ENCODE results near the gene ABLIM3. TPM values are rescaled to one million over a fixed set of nuclear protein-coding genes. Genes with fewer than 3 reads are reported as not detected.

The ABLIM3 gene
- total RNA-seq, 1 experiment from 2014 or later, result 111 TPM

DNA sequence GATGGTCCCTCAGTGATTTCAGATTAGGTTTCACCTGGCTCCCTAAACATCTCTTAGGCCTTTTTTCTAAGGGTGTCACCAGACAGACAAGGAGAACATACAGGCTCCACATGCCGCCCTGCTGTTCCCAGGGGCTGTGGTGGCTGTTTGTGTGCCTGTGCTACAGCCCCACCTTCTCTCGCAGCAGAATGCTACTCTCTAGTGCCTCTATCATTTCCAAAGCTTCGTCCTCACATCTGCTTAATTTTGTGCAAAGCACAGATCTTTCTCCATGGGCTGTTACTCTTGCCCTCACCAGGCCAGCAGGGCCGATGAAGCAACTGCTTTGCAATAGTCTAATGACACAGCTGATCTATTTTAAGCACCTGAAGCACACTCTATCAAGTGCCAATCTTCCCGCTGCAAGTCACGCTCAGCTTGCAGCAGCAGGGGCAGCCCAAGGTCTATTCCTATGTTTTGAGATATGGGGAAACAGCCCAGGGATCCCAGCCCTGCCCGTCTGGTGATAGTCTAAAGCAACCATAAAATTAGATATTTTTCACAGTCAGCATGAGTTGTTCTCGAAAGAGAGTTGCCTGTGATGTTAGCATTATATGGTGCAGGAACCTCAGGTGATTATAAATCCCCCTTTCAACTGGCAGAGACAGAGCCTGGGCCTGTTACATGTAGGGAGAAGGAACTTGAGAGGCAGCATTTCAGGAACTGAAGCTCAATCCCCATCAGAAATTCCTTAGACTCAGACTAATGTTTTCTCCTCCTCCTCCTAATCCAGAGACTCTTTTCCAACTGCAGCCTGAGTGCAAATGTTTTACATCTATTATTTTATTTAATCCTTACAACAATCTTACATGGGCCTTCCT, 12.7 kb downstream of the ABLIM3 start:
- no peaks in the 10 kb centered on the region for H3K27me3 ChIP-seq (ENCODE audit: insufficient read depth, low read depth)
- peak overlapping the region; percentile 9; the same call in 1 of the 2 replicates for H3K4me2 ChIP-seq
- BruUV-seq (replicated peaks), result no TSS peak
- no peaks in the 10 kb centered on the region for H3K9me3 ChIP-seq (ENCODE audit: insufficient read depth, low read depth)
- 0 out of 2 replicates have a peak, but pooled peaks cover 15% of the 10 kb centered on the region for H3K36me3 ChIP-seq (ENCODE audit: low read depth)
- H2AFZ ChIP-seq, result no peak overlapping the region
- H3K79me2 ChIP-seq (ENCODE audit: low read depth), result peaks cover 100% of the 10 kb centered on the region
- intact Hi-C loops (cut with micrococcal nuclease; ENCODE audit: unreplicated experiment), result loop anchor here (1.0 kb wide), 2 partner anchors 8 to 18 kb away; no protein-coding TSS in a partner anchor
- ChIA-PET CTCF (no interaction called here), POLR2A (ENCODE audit: unreplicated experiment) (interaction anchor here (0.7 kb wide), 1 partner anchor 126 kb away, joined by 5 read pairs; no protein-coding TSS in a partner anchor)
- H3K4me3 ChIP-seq, result no peak overlapping the region
- H4K20me1 ChIP-seq (ENCODE audit: insufficient read depth), result no peaks in the 10 kb centered on the region
- peaks cover 58% of the 10 kb centered on the region for H3K4me1 ChIP-seq (replicated peaks; ENCODE audit: insufficient read depth)
- TF ChIP-seq EZH2 (IDR thresholded peaks at IDR 0.05; ENCODE audit: low read depth), result no peak
- no peak for TF ChIP-seq CTCF (conservative IDR thresholded peaks at IDR 0.05)
- no peaks in the 10 kb centered on the region for H3K9me2 ChIP-seq (ENCODE audit: insufficient read depth)
- peak overlapping the region; percentile 74 for H3K27ac ChIP-seq
- DNase-seq, result peak in 1 of 2 experiments; percentile 46
- H3F3A ChIP-seq (ENCODE audit: insufficient read depth, low read depth), result peaks cover 36% of the 10 kb centered on the region

DNA sequence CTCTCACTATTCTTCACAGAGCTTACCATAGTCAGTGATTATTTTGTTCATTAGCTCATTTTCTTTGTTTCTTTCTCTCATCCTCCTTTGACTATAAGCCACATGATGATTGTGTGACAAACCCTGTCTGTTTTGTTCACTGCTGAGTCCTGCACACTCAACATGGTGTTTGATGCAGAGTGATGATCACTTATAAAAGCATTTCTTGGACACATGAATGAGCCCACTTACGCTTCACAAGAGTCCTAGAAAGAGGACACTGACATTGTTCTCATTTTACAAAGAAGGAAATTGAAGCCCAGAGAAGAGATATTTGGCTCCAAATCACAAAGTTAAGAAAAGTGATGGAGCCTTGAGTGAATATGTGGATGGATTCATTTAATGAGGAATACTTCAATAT, 13.4 kb downstream of the ABLIM3 start:
- BruUV-seq (replicated peaks), result no TSS peak
- H3K4me3 ChIP-seq, result no peak overlapping the region
- peaks cover 52% of the 10 kb centered on the region for H3K4me1 ChIP-seq (replicated peaks; ENCODE audit: insufficient read depth)
- H3F3A ChIP-seq (ENCODE audit: insufficient read depth, low read depth), result peaks cover 35% of the 10 kb centered on the region
- H3K4me2 ChIP-seq, result peak overlapping the region; percentile 9; the same call in 1 of the 2 replicates
- TF ChIP-seq CTCF (conservative IDR thresholded peaks at IDR 0.05), result no peak
- no peak overlapping the region for H2AFZ ChIP-seq
- 0 out of 2 replicates have a peak, but pooled peaks cover 15% of the 10 kb centered on the region for H3K36me3 ChIP-seq (ENCODE audit: low read depth)
- no peaks in the 10 kb centered on the region for H3K9me2 ChIP-seq (ENCODE audit: insufficient read depth)
- DNase-seq, result no peak
- H3K27me3 ChIP-seq (ENCODE audit: insufficient read depth, low read depth), result no peaks in the 10 kb centered on the region
- intact Hi-C loops (cut with micrococcal nuclease; ENCODE audit: unreplicated experiment), result loop anchor here (1.0 kb wide), 2 partner anchors 8 to 18 kb away; no protein-coding TSS in a partner anchor
- no peaks in the 10 kb centered on the region for H4K20me1 ChIP-seq (ENCODE audit: insufficient read depth)
- POLR2A ChIA-PET (ENCODE audit: unreplicated experiment), result interaction anchor here (0.7 kb wide), 1 partner anchor 125 kb away, joined by 5 read pairs; no protein-coding TSS in a partner anchor
- peaks cover 100% of the 10 kb centered on the region for H3K79me2 ChIP-seq (ENCODE audit: low read depth)
- no peaks in the 10 kb centered on the region for H3K9me3 ChIP-seq (ENCODE audit: insufficient read depth, low read depth)
- H3K27ac ChIP-seq, result peak overlapping the region; percentile 74
- CTCF ChIA-PET, result no interaction called here

- no peak overlapping the region for H3K4me2 ChIP-seq
- H3F3A ChIP-seq (ENCODE audit: insufficient read depth, low read depth), result peaks cover 24% of the 10 kb centered on the region; the same call in 1 of the 2 replicates
- ChIA-PET POLR2A (ENCODE audit: unreplicated experiment) (no interaction called here), CTCF (no interaction called here)
- no peak overlapping the region for H2AFZ ChIP-seq
- no TSS peak for BruUV-seq (replicated peaks)
- H3K9me3 ChIP-seq (ENCODE audit: insufficient read depth, low read depth), result no peaks in the 10 kb centered on the region
- H3K9me2 ChIP-seq (ENCODE audit: insufficient read depth), result no peaks in the 10 kb centered on the region
- H3K36me3 ChIP-seq (ENCODE audit: low read depth), result 0 out of 2 replicates have a peak, but pooled peaks cover 15% of the 10 kb centered on the region
- H4K20me1 ChIP-seq (ENCODE audit: insufficient read depth), result no peaks in the 10 kb centered on the region
- intact Hi-C loops (cut with micrococcal nuclease; ENCODE audit: unreplicated experiment), result no loop called here
- H3K4me3 ChIP-seq, result no peak overlapping the region
- DNase-seq, result no peak
- H3K27me3 ChIP-seq (ENCODE audit: insufficient read depth, low read depth), result no peaks in the 10 kb centered on the region
- H3K79me2 ChIP-seq (ENCODE audit: low read depth), result peaks cover 100% of the 10 kb centered on the region
- H3K27ac ChIP-seq, result no peak overlapping the region
- H3K4me1 ChIP-seq (replicated peaks; ENCODE audit: insufficient read depth), result peaks cover 44% of the 10 kb centered on the region
- no peak for TF ChIP-seq CTCF (conservative IDR thresholded peaks at IDR 0.05)
- no peak for TF ChIP-seq EZH2 (IDR thresholded peaks at IDR 0.05; ENCODE audit: low read depth)
Measured at GRCh38 chr5:149156435-149157083, 15.3 kb downstream of the ABLIM3 start.
